Activated T-helper 1 cell treated with anti-CD3 and anti-CD28 coated beads, Interleukin-2, amount 50 U/mL, for 16 hours (primary cell): Measurements from ENCODE around the gene NIN.
A peak's percentile ranks its signal among the peaks of the same experiment; 100 is the strongest.
"Not testable (repeated sequence)": the region's sequence is repeated elsewhere in the genome, so short reads cannot be mapped to it uniquely, and the experiment has no call there.

Experiments used
- DNase-seq, 2 donors: peaks; one replicate each; pipeline ENCODE4 v3.0.0-alpha.2; 2020; ENCODE audit warnings: low read depth in 1 of 2, low spot score in 1 of 2

NIN gene

DNA sequence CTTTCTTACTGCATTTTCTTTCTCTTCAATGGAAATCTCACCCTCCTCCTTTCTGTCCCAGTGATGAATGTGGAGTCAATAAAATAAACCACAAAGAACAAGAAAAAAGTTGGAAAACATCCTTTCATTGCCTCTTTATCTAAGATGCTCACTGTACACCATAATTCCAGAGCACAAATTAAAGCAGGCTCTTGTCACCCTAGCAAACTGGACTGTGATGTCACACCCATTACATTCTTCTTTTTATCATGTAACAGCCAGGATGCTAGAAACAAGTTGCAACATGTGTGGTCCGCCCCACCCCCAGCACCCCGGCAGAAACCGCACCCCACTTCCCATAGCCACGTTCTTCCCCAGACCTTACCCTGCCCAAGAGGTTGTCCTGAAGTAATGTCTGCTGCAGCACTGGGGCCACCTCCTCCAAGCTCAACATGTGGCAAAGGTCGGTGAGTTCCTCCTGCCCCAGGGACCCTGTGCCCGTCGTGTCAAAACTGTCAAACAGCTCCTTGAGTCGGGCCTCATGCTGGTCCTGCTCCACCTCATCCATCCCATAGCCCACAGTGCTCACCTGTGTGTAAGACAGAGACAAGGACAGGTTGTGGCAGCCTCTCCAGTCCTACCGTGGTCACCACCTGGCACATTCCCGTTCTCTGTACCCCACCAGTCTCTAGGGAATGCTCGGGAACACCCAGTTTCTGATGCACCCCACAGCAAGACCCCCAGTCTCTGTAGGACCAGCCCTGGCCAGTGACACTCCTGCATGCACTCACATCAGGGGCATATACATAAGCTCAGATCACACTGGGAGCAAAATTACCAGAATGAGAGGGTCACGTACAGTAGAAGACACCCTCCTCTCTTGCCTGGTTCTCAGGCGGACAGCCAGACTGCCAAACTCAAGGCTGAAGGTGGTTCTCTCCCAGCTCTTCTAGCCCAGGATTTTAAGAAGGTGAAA is 9.2 kb downstream of the NIN start:
- DNase-seq: peak in 1 of 2 donors; percentile 27

DNA sequence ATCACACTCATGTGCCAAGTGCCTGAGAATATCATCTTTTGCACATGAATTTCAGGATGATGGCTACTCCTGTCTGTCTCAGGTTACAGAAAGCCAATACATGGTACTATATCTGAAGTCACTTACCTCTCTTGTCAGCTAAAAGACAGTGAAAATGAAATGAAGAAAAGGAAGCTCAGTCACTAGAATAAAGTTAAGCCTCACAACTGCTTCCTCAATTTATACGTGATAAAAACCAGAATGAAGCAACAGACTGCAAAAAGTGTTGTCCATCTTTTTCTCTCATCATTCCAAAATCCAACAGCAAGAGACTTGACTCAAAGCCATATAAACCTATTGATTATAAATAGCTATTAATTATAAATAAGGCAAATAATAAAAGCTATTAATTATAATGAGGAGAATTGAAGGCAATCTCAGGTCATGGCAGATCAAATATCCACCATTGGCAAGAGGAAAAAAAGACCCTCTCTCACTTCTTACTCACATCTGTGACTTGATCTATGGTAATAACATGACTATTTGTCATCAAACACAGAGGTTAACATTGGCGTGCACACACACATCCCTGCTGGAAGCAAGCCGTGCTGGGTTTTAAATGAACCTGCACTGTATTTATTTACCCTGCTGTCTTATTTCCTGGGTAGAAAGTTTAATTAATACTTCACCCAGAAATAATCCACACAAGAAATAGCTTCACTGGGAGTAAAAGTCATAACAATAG is 10.0 kb downstream of the NIN start:
- DNase-seq: no peak

DNA sequence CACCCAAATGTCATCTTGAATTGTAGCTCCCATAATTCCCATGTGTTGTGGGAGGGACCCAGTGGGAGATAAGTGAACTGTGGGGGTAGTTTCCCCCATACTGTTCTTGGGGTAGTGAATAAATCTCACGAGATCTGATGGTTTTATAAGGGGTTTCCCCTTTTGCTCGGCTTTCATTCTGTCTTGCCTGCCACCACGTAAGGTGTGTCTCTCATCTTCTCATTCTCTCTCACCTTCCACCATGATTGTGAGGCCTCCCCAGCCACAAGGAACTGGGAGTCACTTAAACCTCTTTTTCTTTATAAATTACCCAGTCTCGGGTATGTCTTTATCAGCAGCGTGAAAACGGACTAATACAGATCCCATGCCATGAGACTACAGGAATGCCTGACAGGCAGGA is 11.7 kb downstream of the NIN start:
- not testable (repeated sequence) for DNase-seq

DNA sequence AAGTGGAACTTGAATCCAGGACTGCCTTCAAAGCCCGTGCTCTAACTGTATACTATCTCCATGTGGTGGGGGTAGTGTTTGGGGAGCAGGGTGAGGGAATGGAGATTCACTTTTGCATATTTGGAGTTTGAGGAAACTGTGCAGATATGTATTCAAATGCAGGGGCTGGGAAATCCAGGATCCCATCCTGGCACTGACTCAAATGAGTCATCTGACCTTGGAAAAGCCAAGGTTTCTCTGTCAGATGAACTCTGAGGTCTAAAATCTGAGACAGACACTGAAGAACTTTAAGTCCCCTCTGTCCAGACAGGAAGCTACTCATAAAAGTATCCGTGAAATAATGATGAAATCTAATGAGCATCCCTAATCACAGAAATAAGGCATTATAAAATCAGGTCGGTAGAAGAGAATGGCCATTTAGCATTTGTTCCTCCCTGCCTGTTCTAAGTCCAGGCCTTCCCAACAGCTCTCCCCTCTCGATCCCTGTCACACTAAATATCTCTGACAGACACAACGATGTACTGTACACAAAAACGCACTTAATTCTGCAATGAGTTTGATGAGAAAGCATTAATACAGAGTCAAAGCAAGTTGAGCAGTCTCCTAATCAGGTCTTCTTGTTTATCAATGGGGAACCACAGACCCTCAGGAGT is 14.4 kb downstream of the NIN start:
- no peak for DNase-seq

DNA sequence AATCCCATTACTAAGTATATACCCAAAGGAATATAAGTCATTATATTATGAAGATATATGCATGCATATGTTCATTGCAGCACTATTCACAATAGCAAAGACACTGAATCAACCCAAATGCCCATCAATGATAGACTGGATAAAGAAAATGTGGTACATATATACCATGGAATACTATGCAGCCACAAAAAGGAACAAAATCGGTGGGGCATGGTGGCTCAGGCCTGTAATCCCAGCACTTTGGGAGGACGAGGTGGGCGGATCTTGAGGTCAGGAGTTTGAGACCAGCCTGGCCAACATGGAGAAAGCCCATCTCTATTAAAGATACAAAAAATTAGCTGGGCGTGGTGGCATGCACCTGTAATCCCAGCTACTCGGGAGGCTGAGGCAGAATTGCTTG is 15.4 kb downstream of the NIN start:
- DNase-seq: not testable (repeated sequence)

DNA sequence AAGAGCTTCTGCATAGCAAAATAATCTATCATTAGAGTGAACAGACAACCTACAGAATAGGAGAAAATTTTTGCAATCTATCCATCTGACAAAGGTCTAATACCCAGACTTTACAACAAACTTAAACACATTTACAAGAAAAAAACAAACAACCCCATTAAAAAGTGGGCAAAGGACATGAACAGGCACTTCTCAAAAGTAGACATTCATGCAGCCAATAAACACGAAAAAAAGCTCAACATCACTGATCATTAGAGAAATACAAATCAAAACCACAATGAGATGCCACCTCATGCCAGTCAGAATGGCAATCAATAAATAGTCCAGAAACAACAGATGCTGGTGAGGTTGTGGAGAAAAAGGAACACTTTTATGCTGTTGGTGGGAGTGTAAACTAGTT is 15.9 kb downstream of the NIN start:
- not testable (repeated sequence) for DNase-seq

DNA sequence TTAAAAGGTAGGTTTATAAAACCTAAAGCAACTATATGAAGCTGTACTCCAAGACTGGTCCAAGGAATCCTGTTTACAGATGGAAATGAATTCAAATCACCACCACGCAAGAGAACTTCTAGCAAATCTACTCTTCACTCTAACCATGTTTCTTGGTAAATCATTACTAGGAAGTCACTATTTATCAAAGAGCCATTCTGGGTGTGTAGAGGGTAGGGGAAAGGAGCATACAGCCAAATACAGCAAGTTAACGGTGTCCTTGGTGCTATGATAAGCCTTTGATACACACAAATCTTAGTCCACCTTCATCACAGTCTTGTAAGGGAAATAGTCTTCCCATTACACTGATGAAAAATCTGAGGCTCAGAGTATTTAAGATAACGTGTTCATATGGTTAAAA is 16.8 kb downstream of the NIN start:
- DNase-seq: no peak

DNA sequence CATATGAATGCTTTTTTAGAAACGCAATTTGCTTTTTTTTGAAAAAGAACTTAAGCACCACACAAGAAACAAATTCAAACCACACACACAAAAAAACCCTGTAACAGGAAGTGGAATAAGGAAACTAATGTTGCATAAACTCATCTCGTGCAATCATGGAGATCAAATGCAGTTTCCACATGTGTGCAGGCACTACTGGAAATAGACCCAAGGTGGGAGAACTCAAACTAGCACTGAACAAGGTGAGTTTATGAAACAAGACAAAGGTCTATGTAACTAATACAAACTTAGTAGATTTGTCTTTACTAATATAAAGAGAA is 17.5 kb downstream of the NIN start:
- no peak for DNase-seq

DNA sequence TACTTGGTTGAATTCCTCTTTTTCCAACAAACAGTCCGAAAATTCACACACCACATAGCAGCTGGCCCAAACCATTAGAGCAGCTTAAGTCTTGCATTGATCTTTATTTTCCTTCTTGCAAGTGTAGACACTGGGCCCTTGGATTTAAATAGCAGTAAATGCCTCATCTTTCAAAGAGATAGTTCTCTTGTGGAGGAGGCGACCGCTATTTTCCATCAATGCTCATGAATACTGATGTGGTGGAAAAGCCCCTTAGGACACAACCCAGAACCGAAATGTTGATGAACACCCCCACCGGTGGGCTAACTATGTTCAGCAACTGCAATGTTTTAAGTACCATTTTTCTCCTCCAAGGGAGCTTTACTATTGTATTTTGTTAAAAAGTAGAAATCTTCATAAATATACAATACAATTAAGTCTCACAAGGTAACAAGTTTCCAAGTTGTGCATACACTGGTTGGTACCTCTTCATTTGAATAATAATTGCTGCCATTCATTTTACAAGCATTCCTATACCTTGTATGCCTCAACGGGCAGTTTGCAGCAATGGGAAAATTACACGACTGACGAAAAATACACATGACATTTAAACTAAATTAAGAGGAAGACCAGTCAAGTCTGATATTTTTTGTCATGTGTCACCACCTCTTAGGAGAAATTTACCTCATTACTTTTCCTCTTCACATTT is 18.0 kb downstream of the NIN start:
- no peak for DNase-seq

DNA sequence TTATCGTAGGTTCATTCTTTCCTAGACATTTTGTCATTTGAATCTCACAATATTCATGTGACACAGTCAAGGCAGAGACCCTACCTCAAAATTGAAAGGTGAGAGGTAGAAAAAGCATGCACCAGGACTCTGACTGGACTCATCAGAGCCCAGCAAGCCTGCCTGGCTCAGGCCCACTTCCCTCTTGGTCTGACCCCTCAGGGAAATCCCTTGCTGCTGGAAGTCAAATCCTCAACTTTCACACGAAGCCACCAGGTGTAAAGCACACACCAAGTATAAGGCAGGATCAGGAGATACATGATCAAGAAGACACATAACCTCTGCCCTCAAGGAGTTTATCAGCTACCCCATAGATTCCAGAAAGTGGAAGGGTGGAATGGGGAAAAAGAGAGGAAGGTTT is 18.8 kb downstream of the NIN start:
- no peak for DNase-seq

DNA sequence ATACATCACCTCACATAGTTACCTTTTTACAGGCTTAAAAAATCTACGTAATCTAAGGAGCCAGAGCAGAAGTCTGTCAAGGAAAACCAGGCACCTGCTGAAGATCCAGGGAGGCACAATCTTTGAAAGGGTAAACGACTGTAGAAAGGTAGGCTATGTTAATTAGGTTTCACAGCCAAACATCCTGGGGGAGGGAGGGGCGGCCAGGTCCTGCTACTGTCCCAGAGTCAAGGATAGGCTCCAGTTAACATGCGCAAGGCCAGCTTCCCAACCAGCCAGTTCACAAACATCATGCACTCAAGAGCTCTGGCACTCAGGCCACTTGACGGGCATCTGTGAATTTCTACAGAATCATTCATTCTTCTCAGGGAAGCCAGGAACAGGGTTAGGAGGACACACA is 22.9 kb downstream of the NIN start:
- DNase-seq: no peak

DNA sequence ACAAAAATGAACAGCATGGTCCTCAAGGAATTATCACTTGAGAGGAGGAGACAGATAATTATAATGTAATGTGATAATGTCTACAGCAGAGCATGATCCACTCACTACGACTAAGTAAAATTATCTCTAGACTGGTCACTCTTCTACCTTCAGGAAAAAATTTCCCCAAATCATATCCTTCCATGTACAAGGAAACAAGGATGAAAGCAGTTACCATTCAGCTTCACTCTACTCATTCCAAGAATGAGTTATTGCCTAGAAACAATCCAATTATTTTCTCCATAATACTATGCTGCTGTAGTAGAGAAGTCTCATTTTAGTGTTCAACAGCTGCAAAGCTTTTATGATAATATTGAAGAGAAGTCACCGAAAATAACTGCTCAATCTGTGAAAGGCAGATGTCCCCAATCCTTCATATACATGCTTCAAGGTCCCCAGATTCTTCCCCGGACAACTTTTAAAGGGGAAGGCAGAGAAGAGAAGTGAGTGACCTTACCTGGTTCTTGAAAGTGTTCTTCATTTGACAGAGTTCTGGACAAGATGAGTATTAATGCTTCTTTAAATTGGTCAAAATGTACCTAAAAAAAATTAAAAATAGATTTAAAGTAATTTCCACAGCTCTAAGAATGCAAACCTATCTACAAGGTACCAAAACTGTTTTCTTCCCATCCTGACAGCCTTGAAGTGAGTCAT is 24.6 kb downstream of the NIN start:
- DNase-seq: no peak

DNA sequence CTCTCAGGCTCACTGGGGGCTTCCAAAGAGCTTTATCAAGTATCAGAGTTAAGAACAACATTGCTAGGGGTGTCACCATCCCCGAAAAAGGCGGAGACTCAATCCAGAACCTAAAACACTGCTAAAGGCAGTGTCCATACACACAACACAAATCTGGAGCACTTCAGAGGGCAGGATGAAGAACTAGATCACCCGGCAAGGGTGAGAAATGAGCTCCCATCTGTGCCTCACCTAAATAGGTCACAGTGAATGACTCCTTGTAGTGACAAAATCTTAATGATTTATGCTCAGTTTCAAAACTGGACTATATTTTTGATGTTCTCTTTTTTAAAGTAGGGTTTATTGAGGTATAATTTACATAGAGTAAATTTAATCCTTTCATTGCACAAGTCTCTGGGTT is 25.6 kb downstream of the NIN start:
- DNase-seq: no peak

DNA sequence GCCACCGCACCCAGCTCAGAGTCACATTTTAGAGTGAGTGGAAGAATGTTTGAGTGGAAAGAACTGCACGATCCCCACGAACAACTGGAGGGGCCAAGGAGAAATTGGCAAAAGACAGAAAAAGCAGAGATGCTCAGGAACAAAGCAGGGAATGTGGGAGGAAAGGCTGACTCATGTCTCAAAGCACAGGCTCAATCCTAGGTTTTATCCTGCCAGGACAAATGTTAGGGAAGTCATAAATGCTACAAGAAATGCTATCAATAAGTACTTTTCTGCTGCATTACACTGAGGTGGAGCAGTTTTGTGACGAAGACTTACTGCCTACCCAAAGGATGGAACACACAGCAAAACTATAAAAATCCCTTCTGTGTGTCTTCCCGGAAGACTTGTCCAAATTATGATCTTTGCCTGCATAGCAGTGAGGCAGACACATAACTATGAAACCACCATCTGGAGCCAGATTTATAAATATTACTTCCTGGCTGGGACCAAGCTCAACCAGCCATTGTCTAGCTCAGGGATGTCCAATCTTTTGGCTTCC is 26.7 kb downstream of the NIN start:
- no peak for DNase-seq

DNA sequence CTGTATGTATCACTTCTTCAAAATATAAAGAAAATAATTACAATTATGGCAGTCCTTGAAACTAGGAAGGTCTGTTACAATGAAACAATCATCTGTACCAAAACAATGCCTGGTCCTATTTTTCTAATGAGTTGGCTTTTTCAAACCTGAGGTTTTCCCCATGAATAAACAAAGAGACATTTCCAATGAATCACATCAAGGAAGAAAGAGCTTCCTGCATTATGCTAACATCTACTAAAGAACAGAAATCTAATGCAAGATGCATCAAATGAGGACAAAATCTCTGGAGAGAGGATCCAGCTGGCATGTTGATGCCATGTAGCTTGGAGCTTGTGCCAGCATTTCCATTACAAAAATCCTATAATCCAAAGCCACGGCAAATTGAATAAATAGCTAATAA is 29.3 kb downstream of the NIN start:
- no peak for DNase-seq

DNA sequence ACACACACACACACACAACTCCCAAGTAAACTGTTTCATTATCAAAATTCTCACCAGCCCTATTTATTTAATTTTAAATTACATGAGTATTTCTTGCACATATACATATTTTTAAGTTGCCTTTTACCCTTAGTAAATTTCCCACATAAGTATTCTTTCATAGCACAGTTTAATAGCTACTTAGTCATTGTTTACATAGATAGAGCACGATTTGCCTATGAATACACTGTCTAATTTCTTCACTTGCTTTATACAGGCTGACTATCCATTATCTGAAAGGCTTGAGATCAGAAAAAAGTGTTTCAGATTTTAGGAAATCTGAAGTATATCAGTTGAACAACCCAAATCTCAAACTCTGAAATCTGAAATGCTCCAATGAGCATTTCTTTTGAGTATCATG is 30.9 kb downstream of the NIN start:
- DNase-seq: no peak

DNA sequence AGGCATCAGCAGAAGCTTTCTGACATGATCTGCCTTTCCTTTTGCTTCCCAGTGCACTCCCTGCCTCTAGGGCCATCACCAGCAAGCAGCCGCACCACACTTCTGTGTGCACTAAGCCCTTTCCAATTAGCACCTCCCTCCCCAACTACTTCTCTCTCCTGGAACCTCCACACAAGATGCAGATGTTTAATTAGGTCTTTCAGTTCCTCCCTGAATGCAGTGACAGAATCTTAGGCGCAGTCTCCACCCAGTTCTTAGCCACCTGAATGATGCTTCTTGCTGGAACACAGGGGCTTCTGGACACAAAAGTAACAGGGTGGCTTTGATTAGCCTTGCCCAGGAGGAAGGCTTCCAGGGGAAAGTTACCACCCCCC is 32.9 kb downstream of the NIN start:
- DNase-seq: no peak

DNA sequence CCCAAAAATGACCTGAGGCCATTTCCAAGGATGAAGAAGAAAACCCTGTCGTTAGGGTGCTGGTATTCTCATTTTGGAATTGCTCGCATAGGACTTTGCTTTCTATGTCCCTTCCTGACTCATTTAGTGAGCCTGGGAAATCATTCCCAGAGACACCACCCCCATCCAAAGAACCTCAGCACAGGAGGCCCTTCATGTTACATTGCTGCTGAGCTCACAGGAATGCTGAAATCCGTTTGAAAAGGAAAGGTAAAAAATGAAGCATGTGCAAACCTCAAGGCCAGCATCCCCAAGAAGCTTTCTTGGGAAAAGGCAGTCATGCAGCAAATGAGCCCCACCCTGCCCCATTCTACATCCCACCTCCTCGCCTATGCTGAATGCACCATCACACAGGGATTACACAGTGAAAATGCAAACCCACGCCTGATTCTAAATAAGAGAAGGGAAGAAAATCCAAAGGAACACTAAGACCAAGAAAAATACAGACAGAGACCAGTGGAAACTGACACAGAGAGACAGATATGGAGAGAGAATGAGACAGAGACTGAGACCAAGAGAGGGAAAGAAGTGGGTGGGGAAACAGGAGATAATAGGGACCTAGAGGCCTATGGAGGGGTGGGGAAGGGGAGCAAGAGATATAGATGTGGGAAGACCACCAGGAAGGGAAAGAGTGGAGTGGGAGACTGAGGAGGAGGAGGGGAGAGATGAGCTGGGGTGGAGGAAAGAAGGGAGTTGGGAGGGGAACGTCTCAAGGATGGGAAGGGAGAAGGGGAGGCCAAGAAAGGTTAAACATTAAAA is 33.5 kb downstream of the NIN start:
- DNase-seq: no peak

DNA sequence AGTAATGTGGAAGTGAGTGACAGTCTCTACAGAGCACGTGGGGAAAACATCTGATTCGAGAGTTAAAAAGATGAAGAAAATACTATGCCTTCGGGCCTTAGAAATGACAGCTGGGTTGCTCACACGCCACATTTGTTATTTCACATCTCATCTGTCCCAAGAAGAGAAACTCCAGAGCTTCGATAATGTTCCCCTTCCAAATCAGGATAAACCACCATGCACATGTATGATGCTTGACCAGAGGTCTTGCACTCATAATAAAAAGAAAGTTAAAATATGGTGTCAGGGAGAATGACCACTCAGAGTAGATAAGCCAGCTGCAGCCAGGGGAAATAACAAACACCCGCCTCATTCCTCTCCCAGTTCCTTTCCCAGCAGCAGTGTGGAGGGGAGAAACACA is 34.6 kb downstream of the NIN start:
- no peak for DNase-seq

DNA sequence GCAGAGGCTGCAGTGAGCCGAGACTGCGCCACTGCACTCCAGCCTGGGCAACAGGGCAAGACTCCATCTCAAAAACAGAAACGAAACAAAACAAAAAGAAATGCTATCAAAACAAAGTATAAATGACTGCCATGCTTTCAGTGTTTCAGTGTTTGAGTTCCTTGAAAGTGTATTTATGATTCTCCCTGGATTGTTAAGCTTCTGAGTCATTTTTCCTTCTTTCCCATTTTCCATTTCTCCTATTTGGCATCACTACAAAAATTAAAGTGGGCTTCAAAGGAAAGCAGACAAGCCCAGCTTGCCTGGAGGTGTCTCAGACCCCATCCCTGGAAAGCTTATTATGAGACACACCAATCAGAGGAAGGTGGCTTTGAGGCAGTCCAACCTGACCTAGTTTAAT is 35.1 kb downstream of the NIN start:
- no peak for DNase-seq
